Measurements from ENCODE around the gene GRM5.

GRM5 gene

GRCh38 chr11:88619656-88620385, 446.0 kb downstream of the GRM5 start:
- no peak for DNase-seq (ENCODE audit: low read depth, low spot score)

- no peak for DNase-seq (ENCODE audit: low read depth, low spot score)
Observed at GRCh38 chr11:88619071-88619425, 446.7 kb downstream of the GRM5 start.

GRCh38 chr11:88618327-88619070, 447.3 kb downstream of the GRM5 start:
- no peak for DNase-seq (ENCODE audit: low read depth, low spot score)

GRCh38 chr11:88617226-88617625, 448.6 kb downstream of the GRM5 start:
- DNase-seq (ENCODE audit: low read depth, low spot score), result no peak

GRCh38 chr11:88604260-88604659, 461.5 kb downstream of the GRM5 start:
- DNase-seq (ENCODE audit: low read depth, low spot score), result no peak

- no peak for DNase-seq (ENCODE audit: low read depth, low spot score)
Observed at GRCh38 chr11:88603091-88603867, 462.5 kb downstream of the GRM5 start.

- no peak for DNase-seq (ENCODE audit: low read depth, low spot score)
Observed at GRCh38 chr11:88597387-88597786, 468.4 kb downstream of the GRM5 start.

GRCh38 chr11:88596786-88597185, 469.0 kb downstream of the GRM5 start:
- DNase-seq (ENCODE audit: low read depth, low spot score), result no peak

GRCh38 chr11:88594274-88594950, 471.4 kb downstream of the GRM5 start:
- no peak for DNase-seq (ENCODE audit: low read depth, low spot score)

- DNase-seq (ENCODE audit: low read depth, low spot score), result no peak
Observed at GRCh38 chr11:88590361-88590760, 475.4 kb downstream of the GRM5 start.

GRCh38 chr11:88583251-88583650, 482.5 kb downstream of the GRM5 start:
- no peak for DNase-seq (ENCODE audit: low read depth, low spot score)

GRCh38 chr11:88579466-88579865, 486.3 kb downstream of the GRM5 start:
- DNase-seq (ENCODE audit: low read depth, low spot score), result no peak

GRCh38 chr11:88576741-88577140, 489.0 kb downstream of the GRM5 start:
- no peak for DNase-seq (ENCODE audit: low read depth, low spot score)

- no peak for DNase-seq (ENCODE audit: low read depth, low spot score)
Observed at GRCh38 chr11:88575916-88576315, 489.9 kb downstream of the GRM5 start.

- DNase-seq (ENCODE audit: low read depth, low spot score), result no peak
Observed at GRCh38 chr11:88569342-88569741, 496.4 kb downstream of the GRM5 start.

- no peak for DNase-seq (ENCODE audit: low read depth, low spot score)
Observed at GRCh38 chr11:88555829-88556202, 510.0 kb downstream of the GRM5 start.

- no peak for DNase-seq (ENCODE audit: low read depth, low spot score)
Observed at GRCh38 chr11:88555018-88555828, 510.6 kb downstream of the GRM5 start.

- no peak for DNase-seq (ENCODE audit: low read depth, low spot score)
Observed at GRCh38 chr11:88553204-88553603, 512.6 kb downstream of the GRM5 start.

GRCh38 chr11:88552379-88553062, 513.3 kb downstream of the GRM5 start:
- peak; percentile 33 for DNase-seq (ENCODE audit: low read depth, low spot score)

GRCh38 chr11:88544656-88545280, 521.0 kb downstream of the GRM5 start:
- no peak for DNase-seq (ENCODE audit: low read depth, low spot score)

Measured in iPS DF 19.7 (cell line).